Choroid plexus epithelial cell (primary cell): ENCODE measurements around the gene LAGE3.

Experiments
- DNase-seq: peaks from one replicate; pipeline ENCODE4 v3.0.0-alpha.2; 2010; ENCODE audit warnings: low read depth
- H3K4me3 ChIP-seq: 2 replicates; pipeline ENCODE4 v1.5.1; 2011; ENCODE audit warnings: low read depth, mild to moderate bottlenecking, control low read depth, low read length, moderate library complexity
- CTCF ChIP-seq: conservative IDR thresholded peaks from 2 replicates; pipeline ENCODE4 v1.5.1; 2011; ENCODE audit warnings: low read depth, mild to moderate bottlenecking, control low read depth, inconsistent platforms, low read length, moderate library complexity

The LAGE3 gene

GRCh38 chrX:154437971-154438893 is 40.8 kb downstream of the LAGE3 start:
- DNase-seq: no peak
- no peak for TF ChIP-seq CTCF
- peak overlapping the region; percentile 72 for H3K4me3 ChIP-seq

GRCh38 chrX:154436983-154437752 is 41.9 kb downstream of the LAGE3 start, which contains the start of gene GDI1:
GDI1 (plus strand) TSS chrX:154437154; CDS start chrX:154437255, 101 bp downstream.
- H3K4me3 ChIP-seq: peak within 1 kb of the TSS; percentile 72
- no peak for TF ChIP-seq CTCF
- DNase-seq: no peak

- no peak for TF ChIP-seq CTCF
- no peak for DNase-seq
- H3K4me3 ChIP-seq: peak overlapping the region; percentile 72
Measured at GRCh38 chrX:154436374-154436982, 42.6 kb downstream of the LAGE3 start.

- TF ChIP-seq CTCF: no peak
- DNase-seq: no peak
Measured at GRCh38 chrX:154435171-154435733, 43.8 kb downstream of the LAGE3 start.

GRCh38 chrX:154434394-154435168 is 44.5 kb downstream of the LAGE3 start:
- H3K4me3 ChIP-seq: no peak overlapping the region
- no peak for TF ChIP-seq CTCF
- no peak for DNase-seq

More at GRCh38 chrX:154435171-154435733, 43.8 kb downstream of the LAGE3 start:
- H3K4me3 ChIP-seq: no peak overlapping the region

- TF ChIP-seq CTCF: no peak
- no peak for DNase-seq
- H3K4me3 ChIP-seq: no peak overlapping the region
Measured at GRCh38 chrX:154433605-154434004, 45.5 kb downstream of the LAGE3 start.
